Stimulated activated CD4-positive, alpha-beta T cell treated with anti-CD3 and anti-CD28 coated beads, Interleukin-4, amount 100 ng/mL, for 24 hours (primary cell): ENCODE data around the gene PIGQ.

Source experiments
- DNase-seq: peaks from one replicate; pipeline ENCODE4 v3.0.0-alpha.2; 2020

Gene PIGQ

GRCh38 chr16:569445-570254 is at the start of gene PIGQ:
TSS of gene PIGQ (plus strand) at chr16:569968. CDS start at chr16:574075, 4,107 bp downstream.
- peak; percentile 63 for DNase-seq

DNA sequence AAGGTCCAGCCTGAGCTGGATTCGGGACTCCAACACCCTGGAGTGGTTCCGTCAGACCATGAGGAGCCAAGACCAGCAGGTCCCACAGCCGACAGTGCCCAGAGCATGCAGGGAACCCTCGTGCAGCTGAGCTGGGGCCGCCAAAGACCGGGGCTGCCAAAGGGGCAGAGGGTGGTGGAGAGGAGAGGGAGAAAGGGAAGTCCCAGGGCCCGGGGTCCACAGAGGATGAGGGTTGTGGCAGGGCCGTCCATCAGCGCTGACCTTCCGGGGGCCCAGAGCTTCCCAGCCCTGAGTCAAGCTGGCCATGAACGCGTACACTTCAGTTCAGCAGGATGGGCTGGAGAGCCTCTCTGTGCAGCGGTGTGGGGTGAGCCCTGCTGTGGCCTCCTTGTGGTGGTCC is 48.9 kb upstream of the PIGQ start:
- DNase-seq = no peak

- DNase-seq = no peak
Observed at GRCh38 chr16:521381-522210, 48.2 kb upstream of the PIGQ start.

DNA sequence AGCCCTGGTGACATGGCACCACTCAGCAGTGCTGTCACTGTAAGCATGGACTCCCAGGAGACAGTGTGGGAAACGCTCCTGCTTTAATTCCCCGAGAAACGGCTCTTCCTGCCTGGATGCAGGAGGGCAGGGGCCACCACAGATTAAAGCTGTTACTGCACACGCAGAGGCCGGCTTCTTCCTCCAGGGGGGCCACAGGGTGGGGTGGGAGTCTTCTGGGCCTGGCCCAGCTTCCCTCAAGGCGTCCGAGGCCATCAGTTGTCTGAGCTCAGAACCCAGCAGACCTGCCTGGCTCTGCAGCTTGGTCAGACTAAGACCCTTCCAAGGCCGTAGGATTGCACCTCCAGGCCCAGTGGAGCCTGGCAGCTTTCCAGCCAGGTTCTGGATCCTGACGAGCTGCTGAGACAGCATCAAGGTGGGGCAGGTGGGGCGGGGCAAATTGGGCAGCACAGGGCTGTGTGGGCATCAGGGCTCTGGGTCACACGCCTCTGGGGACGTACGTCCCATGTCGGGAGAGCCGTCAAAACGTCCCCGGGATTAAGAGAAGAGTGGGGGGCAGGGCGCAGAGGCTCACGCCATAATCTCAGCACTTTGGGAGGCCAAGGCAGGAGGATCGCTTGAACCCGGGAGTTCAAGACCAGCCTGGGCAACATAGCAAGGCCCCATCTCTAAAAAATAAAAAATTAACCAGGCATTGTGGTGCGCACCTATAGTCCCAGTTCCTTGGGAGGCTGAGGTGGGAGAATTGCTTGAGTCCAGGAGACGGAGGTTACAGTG is 47.3 kb upstream of the PIGQ start:
- DNase-seq = no peak

DNA sequence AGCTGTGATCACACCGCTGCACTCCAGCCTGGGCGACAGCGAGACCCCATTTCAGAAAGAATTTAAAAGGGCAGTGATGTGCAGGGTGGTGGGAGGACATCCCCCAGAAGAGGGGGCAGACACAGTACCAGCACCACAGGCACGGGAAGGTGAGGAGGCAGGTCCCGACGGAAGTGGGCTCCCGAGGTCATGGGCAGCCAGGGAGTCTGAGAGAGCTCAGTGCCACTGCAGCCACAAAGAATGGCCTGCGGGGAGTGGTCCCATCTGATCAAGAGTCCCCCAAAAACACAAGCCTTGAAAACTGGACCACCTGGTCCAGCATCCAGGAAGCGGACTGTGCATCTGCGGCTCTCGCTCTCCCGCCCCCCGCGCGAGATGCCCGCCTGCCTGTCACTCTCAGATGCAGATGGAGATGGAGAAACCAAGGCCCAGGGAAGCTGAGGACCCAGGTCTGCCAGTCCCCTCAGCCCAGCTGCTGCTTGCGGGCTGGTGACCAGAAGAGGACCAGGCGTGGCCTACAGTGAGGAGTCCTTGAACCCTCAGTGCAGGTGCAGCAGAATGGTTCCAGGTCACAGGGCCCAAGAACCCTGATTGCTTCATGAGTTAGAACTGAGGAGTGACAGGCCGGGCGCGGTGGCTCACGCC is 46.5 kb upstream of the PIGQ start:
- DNase-seq = no peak

GRCh38 chr16:524274-525040 is 45.3 kb upstream of the PIGQ start:
- DNase-seq = no peak

GRCh38 chr16:525123-525519 is 44.6 kb upstream of the PIGQ start:
- DNase-seq = no peak

DNA sequence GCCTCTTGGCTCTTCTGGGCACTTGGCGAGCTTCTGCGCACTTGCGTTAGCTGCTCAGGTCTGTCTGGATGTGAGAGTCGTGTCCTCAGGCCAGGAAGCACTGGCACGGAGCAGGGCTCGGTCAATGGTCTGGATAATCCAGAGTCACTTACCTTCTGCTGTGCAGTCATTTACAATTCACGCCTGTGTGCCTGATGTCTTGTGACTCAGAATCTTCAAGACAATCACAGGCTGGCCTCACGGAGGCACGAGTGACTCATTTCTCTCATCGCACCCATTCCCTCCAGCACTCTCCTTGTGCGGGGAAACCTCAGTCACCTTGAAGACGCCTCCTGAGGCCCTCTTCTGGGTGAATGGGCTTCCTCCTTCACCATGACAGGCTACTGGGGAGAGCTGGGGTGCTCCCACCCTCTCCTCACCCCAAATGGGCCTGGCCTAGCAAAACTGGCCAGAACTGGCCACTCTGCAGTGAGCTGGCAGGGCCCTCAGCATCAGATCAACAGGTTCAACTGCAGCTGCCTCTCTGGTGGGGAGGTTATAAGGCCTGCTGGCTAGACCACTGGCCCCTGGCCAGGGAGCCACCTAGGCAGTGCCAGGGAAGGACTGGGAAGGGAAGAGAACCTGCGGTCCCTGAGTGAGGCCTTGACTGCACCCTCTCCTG is 44.1 kb upstream of the PIGQ start:
- peak; percentile 86 for DNase-seq

- DNase-seq = peak; percentile 19
Observed at GRCh38 chr16:526181-527014, 43.4 kb upstream of the PIGQ start.

DNA sequence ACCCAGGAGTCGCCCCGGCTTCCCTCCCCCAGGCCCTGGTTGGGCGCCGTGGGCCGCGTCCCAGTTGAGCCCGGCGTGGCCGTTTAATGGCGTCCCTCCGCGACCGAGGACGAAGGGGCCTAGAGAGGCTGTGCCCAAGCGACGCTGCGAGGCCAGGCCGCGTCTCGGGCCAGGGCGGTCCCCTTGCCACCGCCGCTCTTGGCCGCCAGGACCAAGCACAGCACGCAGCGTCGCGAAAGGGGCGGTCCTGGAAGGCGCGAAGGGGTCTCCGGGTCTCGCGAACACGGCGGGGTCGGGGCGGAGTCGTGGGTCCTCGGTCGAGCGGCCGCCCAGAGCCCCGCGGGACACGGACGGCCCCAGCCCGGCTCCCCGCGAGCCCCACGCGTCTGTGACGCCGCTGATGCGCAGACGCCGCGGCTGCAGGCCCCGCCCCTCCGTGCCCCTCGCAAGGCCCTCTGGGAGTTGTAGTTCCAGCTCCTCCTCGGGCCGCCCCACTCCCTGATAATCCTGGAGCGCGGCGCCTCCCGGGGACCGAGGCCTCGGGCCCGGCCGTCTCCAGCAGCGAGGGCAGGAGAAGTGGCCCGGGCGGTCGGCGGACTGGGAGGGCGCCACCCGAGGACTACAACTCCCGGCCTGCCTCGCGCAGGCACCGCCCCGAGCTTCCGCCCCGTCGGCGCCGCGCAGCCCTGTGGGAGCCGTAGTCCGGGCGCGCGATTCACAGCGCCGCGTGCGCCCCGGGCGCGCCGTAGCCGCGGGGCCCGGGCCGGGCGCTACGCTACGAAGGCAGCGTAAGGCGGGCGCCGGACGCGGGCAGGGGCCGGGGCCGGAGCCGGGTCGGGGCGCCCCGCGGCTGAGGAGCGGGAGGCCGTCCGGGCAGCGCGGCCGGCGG is 42.5 kb upstream of the PIGQ start, which contains the start of gene CAPN15:
Gene CAPN15, plus strand, starts transcription at position 698 of the 889 bp plus-strand sequence. CDS start 19,127 bp downstream, outside the sequence.
- DNase-seq = peak; percentile 86

- DNase-seq = peak; percentile 55
Observed at GRCh38 chr16:528111-529011, 41.4 kb upstream of the PIGQ start.

DNA sequence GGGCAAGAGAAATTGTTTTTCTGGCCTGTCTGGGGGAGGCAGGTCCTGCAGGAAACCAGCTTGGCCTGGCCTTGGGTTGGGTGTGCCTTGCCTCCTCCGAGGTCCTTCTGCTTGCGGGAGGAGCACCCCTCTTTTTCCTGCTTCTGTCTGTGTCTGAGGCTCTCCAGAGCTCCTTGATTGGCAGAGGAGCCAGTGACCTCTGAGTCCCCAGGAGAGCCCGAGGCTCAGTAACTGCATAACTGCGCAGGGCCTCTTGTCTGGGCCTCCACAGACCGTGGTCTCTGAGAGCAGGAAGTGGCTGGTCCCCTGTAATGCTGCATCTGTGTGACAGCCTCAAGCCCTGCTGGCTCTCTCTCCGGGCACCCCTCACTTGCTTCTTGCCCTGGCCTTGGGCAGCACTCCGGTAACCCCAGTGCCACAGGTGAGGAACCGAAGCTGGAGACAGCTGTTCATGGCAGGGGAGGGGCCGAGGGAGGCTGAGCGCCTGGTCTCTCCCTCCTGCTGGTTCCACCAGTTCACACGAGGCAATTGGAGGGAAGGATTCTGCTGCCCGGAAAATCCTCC is 40.7 kb upstream of the PIGQ start:
- no peak for DNase-seq

DNA sequence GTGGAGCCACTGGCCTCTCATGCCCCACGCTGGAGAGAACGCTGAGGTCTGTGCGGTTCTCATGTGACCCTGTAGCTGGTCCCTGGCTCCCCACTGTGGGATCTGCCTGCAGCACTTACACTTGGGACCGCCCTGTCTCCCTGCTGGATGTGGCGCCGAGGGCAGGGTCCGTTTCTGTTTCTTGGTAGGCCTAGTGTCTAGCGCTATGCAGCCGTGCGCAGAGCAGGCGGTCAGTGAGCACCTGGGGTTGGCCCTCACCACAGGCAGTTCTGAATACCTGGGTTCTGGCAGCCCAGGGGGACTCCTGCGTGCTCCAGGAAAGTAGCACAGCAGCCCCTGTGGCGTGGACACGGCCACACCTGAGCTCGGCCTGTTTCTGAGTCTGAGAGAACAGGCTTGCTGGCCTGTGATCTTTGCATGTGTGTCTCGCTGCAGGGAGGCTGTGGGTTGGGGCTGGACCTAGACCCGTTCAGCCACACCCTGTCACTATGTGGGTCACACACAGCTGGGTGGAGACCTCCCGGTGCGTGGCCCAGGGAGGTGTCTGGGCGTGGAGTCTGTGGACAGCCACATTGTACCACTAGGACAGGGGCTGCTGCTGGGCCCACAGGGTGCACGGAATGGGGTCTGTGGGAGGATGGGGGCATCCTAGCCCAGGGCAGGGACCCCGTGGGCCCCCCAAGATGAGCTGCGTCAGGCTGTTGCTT is 39.5 kb upstream of the PIGQ start:
- no peak for DNase-seq

GRCh38 chr16:531494-532125 is 38.2 kb upstream of the PIGQ start:
- no peak for DNase-seq

DNA sequence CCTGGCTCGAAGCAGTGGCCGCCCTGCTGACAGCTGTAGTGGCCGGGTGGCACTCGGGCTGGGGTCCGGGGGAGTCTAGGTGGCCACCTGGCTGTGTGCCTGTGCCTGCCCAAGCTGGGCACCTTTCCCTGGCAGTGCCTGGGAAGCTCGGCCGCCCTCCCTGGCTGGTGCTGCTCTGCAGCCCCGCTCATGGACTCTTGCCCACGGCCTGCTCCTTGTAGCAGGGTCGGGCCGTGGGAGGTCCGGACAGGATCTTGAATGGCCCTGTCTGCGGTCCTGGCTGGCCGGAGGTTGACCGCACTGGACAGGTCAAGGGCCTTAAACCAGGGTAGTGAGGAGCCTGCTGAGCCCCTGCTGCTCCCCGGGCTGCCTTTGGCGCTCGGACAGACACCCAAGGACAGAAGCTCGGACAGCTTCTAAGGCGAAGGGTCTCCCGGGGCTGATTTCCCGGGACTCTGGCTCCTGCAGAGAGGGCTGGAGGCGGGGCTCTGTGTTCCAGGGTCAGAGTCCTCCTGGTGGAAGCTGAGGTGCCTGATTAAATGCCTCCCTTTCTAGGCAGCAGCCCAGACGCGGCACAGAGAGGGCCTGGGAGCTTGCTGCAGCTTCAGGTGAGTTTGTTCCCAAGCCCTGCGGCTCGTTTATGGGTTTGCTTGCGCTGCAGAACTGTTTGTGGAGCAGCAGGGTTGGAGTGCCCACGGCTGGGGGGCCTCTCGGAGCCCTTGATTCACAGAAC is 36.2 kb upstream of the PIGQ start:
- no peak for DNase-seq

GRCh38 chr16:534135-534534 is 35.6 kb upstream of the PIGQ start:
- no peak for DNase-seq
